ENCODE results near the gene RNF220. TPM values are rescaled to one million over a fixed set of nuclear protein-coding genes. Genes with fewer than 3 reads are reported as not detected.
A peak's percentile ranks its signal among the peaks of the same experiment; 100 is the strongest.

The RNF220 gene
- total RNA-seq, 1 donor from 2014 or later: 47.1 TPM

GRCh38 chr1:44646261-44647110 is 241.4 kb downstream of the RNF220 start:
- Histone ChIP-seq H2AFZ (ENCODE audit: low read depth, low read length) (no peak overlapping the region), H3K4me3 (ENCODE audit: insufficient read depth, low read depth, low read length) (no peak overlapping the region), H3K4me1 (ENCODE audit: insufficient read depth, low read length) (peaks cover 9% of the 10 kb centered on the region), H3K27me3 (ENCODE audit: insufficient read depth, low read length) (no peaks in the 10 kb centered on the region), H3K9me3 (ENCODE audit: insufficient read depth, low read depth, low read length) (no peaks in the 10 kb centered on the region), H3K79me2 (ENCODE audit: insufficient read depth, low read length) (peaks cover 4% of the 10 kb centered on the region), H3K27ac (ENCODE audit: low read depth, low read length) (no peak overlapping the region), H4K20me1 (ENCODE audit: insufficient read depth, low read length) (peaks cover 56% of the 10 kb centered on the region), H3K9ac (ENCODE audit: low read length) (no peak overlapping the region), H3K36me3 (ENCODE audit: insufficient read depth, low read length) (peaks cover 9% of the 10 kb centered on the region), H3K4me2 (ENCODE audit: low read length) (no peak overlapping the region)
- Mint-ChIP-seq H3K27ac (ENCODE audit: unreplicated experiment) (no peak overlapping the region), H3K9me3 (ENCODE audit: unreplicated experiment) (no peaks in the 10 kb centered on the region), H3K4me3 (ENCODE audit: unreplicated experiment) (no peak overlapping the region), H3K36me3 (ENCODE audit: low read depth, unreplicated experiment) (peaks cover 24% of the 10 kb centered on the region), H3K27me3 (ENCODE audit: low read depth, unreplicated experiment) (no peaks in the 10 kb centered on the region), H3K4me1 (ENCODE audit: low read depth, unreplicated experiment) (peaks cover 11% of the 10 kb centered on the region)
- DNase-seq (ENCODE audit: low read depth) (peak; percentile 41), FAIRE-seq (no peak)
- TF ChIP-seq CTCF (IDR thresholded peaks at IDR 0.05; ENCODE audit: insufficient read depth, low read depth, low read length) (no peak), EZH2 (IDR thresholded peaks at IDR 0.05; ENCODE audit: insufficient read depth, low read length) (no peak)

GRCh38 chr1:44647896-44648295 is 242.8 kb downstream of the RNF220 start:
- H3K9me3 ChIP-seq (ENCODE audit: insufficient read depth, low read depth, low read length): no peaks in the 10 kb centered on the region
- H3K9ac ChIP-seq (ENCODE audit: low read length): no peak overlapping the region
- H4K20me1 ChIP-seq (ENCODE audit: insufficient read depth, low read length): peaks cover 52% of the 10 kb centered on the region
- H3K4me1 ChIP-seq (ENCODE audit: insufficient read depth, low read length): peaks cover 9% of the 10 kb centered on the region
- H3K4me1 Mint-ChIP-seq (ENCODE audit: low read depth, unreplicated experiment): peaks cover 6% of the 10 kb centered on the region
- H3K4me2 ChIP-seq (ENCODE audit: low read length): no peak overlapping the region
- DNase-seq (ENCODE audit: low read depth) (no peak), FAIRE-seq (no peak)
- no peaks in the 10 kb centered on the region for H3K79me2 ChIP-seq (ENCODE audit: insufficient read depth, low read length)
- H3K4me3 Mint-ChIP-seq (ENCODE audit: unreplicated experiment): no peak overlapping the region
- no peak for TF ChIP-seq CTCF (IDR thresholded peaks at IDR 0.05; ENCODE audit: insufficient read depth, low read depth, low read length)
- no peak for TF ChIP-seq EZH2 (IDR thresholded peaks at IDR 0.05; ENCODE audit: insufficient read depth, low read length)
- H3K27ac ChIP-seq (ENCODE audit: low read depth, low read length): no peak overlapping the region
- H2AFZ ChIP-seq (ENCODE audit: low read depth, low read length): no peak overlapping the region
- no peak overlapping the region for H3K27ac Mint-ChIP-seq (ENCODE audit: unreplicated experiment)
- no peaks in the 10 kb centered on the region for H3K27me3 Mint-ChIP-seq (ENCODE audit: low read depth, unreplicated experiment)
- no peaks in the 10 kb centered on the region for H3K9me3 Mint-ChIP-seq (ENCODE audit: unreplicated experiment)
- H3K36me3 ChIP-seq (ENCODE audit: insufficient read depth, low read length): peaks cover 5% of the 10 kb centered on the region
- H3K27me3 ChIP-seq (ENCODE audit: insufficient read depth, low read length): no peaks in the 10 kb centered on the region
- no peak overlapping the region for H3K4me3 ChIP-seq (ENCODE audit: insufficient read depth, low read depth, low read length)
- H3K36me3 Mint-ChIP-seq (ENCODE audit: low read depth, unreplicated experiment): peaks cover 20% of the 10 kb centered on the region

All from astrocyte (in vitro differentiated cells and primary cell).